ENCODE measurements around the gene SPINK4. TPM values are rescaled to one million over a fixed set of nuclear protein-coding genes. Genes with fewer than 3 reads are reported as not detected.

The SPINK4 gene
- total RNA-seq, 1 donor from 2014 or later: not detected

GRCh38 chr9:33287087-33287490 is 47.1 kb downstream of the SPINK4 start:
- peak overlapping the region; percentile 50 for H3K4me3 Mint-ChIP-seq
- TF ChIP-seq, protein P1, sequence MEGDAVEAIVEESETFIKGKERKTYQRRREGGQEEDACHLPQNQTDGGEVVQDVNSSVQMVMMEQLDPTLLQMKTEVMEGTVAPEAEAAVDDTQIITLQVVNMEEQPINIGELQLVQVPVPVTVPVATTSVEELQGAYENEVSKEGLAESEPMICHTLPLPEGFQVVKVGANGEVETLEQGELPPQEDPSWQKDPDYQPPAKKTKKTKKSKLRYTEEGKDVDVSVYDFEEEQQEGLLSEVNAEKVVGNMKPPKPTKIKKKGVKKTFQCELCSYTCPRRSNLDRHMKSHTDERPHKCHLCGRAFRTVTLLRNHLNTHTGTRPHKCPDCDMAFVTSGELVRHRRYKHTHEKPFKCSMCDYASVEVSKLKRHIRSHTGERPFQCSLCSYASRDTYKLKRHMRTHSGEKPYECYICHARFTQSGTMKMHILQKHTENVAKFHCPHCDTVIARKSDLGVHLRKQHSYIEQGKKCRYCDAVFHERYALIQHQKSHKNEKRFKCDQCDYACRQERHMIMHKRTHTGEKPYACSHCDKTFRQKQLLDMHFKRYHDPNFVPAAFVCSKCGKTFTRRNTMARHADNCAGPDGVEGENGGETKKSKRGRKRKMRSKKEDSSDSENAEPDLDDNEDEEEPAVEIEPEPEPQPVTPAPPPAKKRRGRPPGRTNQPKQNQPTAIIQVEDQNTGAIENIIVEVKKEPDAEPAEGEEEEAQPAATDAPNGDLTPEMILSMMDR (conservative IDR thresholded peaks at IDR 0.05): peak; percentile 74
- H3K36me3 Mint-ChIP-seq: peaks cover 7% of the 10 kb centered on the region
- no peaks in the 10 kb centered on the region for H3K9me3 Mint-ChIP-seq
- H3K27ac Mint-ChIP-seq: peak overlapping the region; percentile 80
- DNase-seq (ENCODE audit: extremely low spot score, unreplicated experiment): no peak
- H3K27me3 Mint-ChIP-seq: no peaks in the 10 kb centered on the region
- H3K4me1 Mint-ChIP-seq (ENCODE audit: unreplicated experiment): peaks cover 14% of the 10 kb centered on the region

- Mint-ChIP-seq H3K27me3 (no peaks in the 10 kb centered on the region), H3K9me3 (no peaks in the 10 kb centered on the region), H3K4me3 (peak overlapping the region; percentile 18), H3K27ac (peak overlapping the region; percentile 80), H3K4me1 (ENCODE audit: unreplicated experiment) (peaks cover 24% of the 10 kb centered on the region), H3K36me3 (peaks cover 13% of the 10 kb centered on the region)
- DNase-seq (ENCODE audit: extremely low spot score, unreplicated experiment): no peak
- TF ChIP-seq, protein P1 (conservative IDR thresholded peaks at IDR 0.05): no peak
Observed at GRCh38 chr9:33288235-33288634, 48.3 kb downstream of the SPINK4 start.

GRCh38 chr9:33288828-33289483 is 49.0 kb downstream of the SPINK4 start:
- Mint-ChIP-seq H3K4me1 (ENCODE audit: unreplicated experiment) (peaks cover 24% of the 10 kb centered on the region), H3K27me3 (no peaks in the 10 kb centered on the region), H3K4me3 (no peak overlapping the region), H3K27ac (peak overlapping the region; percentile 40), H3K9me3 (no peaks in the 10 kb centered on the region), H3K36me3 (peaks cover 17% of the 10 kb centered on the region)
- no peak for DNase-seq (ENCODE audit: extremely low spot score, unreplicated experiment)
- TF ChIP-seq, protein P1 (conservative IDR thresholded peaks at IDR 0.05): no peak

- peak overlapping the region; percentile 100 for H3K27ac Mint-ChIP-seq
- no peaks in the 10 kb centered on the region for H3K27me3 Mint-ChIP-seq
- no peak for DNase-seq (ENCODE audit: extremely low spot score, unreplicated experiment)
- peaks cover 17% of the 10 kb centered on the region for H3K36me3 Mint-ChIP-seq
- H3K4me1 Mint-ChIP-seq (ENCODE audit: unreplicated experiment): peaks cover 26% of the 10 kb centered on the region
- H3K4me3 Mint-ChIP-seq: peak overlapping the region; percentile 99
- TF ChIP-seq, protein P1 (conservative IDR thresholded peaks at IDR 0.05): no peak
- H3K9me3 Mint-ChIP-seq: no peaks in the 10 kb centered on the region
Observed at GRCh38 chr9:33289496-33289895, 49.5 kb downstream of the SPINK4 start.

GRCh38 chr9:33289936-33290246 is 49.9 kb downstream of the SPINK4 start:
- H3K27me3 Mint-ChIP-seq: no peaks in the 10 kb centered on the region
- peak overlapping the region; percentile 100 for H3K27ac Mint-ChIP-seq
- no peak for DNase-seq (ENCODE audit: extremely low spot score, unreplicated experiment)
- TF ChIP-seq, protein P1 (conservative IDR thresholded peaks at IDR 0.05): no peak
- H3K9me3 Mint-ChIP-seq: no peaks in the 10 kb centered on the region
- peaks cover 28% of the 10 kb centered on the region for H3K4me1 Mint-ChIP-seq (ENCODE audit: unreplicated experiment)
- peak overlapping the region; percentile 99 for H3K4me3 Mint-ChIP-seq
- H3K36me3 Mint-ChIP-seq: peaks cover 17% of the 10 kb centered on the region

Data from type B pancreatic cell (in vitro differentiated cells).